Endodermal cell (in vitro differentiated cells): Measurements from ENCODE around the gene GPA33. TPM values are rescaled to one million over a fixed set of nuclear protein-coding genes. Genes with fewer than 3 reads are reported as not detected.
A peak's percentile ranks its signal among the peaks of the same experiment; 100 is the strongest.

ENCODE experiments used
- DNase-seq: peaks from one replicate; pipeline ENCODE4 v3.0.0-alpha.2; 2017
- H3K27ac ChIP-seq: 2 replicates; pipeline ENCODE4 v1.5.1; 2013; ENCODE audit warnings: mild to moderate bottlenecking, low read depth, low read length, moderate library complexity
- H3K27me3 ChIP-seq: 2 replicates; pipeline ENCODE4 v1.6.1; 2013; ENCODE audit warnings: mild to moderate bottlenecking, low read length, moderate library complexity; ENCODE audit not compliant: insufficient read depth, control insufficient read depth, poor library complexity, severe bottlenecking
- H3K36me3 ChIP-seq: 2 replicates; pipeline ENCODE4 v1.7.0; 2013; ENCODE audit warnings: mild to moderate bottlenecking, low read length, moderate library complexity; ENCODE audit not compliant: control insufficient read depth, insufficient read depth
- H3K4me1 ChIP-seq: one replicate; pipeline ENCODE4 v1.7.0; 2013; ENCODE audit warnings: low read length; ENCODE audit not compliant: control insufficient read depth, insufficient read depth
- H3K4me3 ChIP-seq: 2 replicates; pipeline ENCODE4 v1.5.1; 2013; ENCODE audit warnings: mild to moderate bottlenecking, low read length, moderate library complexity
- H3K9ac ChIP-seq: 2 replicates; pipeline ENCODE4 v1.6.1; 2013; ENCODE audit warnings: mild to moderate bottlenecking, low read length, moderate library complexity; ENCODE audit not compliant: poor library complexity, severe bottlenecking; ENCODE audit errors: extremely low read depth
- H3K9me3 ChIP-seq: 2 replicates; pipeline ENCODE4 v1.6.1; 2013; ENCODE audit warnings: mild to moderate bottlenecking, low read length, moderate library complexity; ENCODE audit not compliant: control insufficient read depth
- H3K27ac Mint-ChIP-seq: 2 replicates; pipeline ENCODE4 v1.8.0; 2020; ENCODE audit warnings: mixed read lengths
- H3K27me3 Mint-ChIP-seq: 2 replicates; pipeline ENCODE4 v1.8.0; 2021; ENCODE audit warnings: mild to moderate bottlenecking, mixed read lengths; ENCODE audit not compliant: insufficient read depth
- H3K36me3 Mint-ChIP-seq: 2 replicates; pipeline ENCODE4 v1.8.0; 2020; ENCODE audit warnings: low read depth, mixed read lengths
- H3K4me1 Mint-ChIP-seq: 2 replicates; pipeline ENCODE4 v1.8.0; 2020; ENCODE audit warnings: mixed read lengths
- H3K4me3 Mint-ChIP-seq: 2 replicates; pipeline ENCODE4 v1.8.0; 2020; ENCODE audit warnings: mild to moderate bottlenecking, moderate library complexity, mixed read lengths
- H3K9me3 Mint-ChIP-seq: 2 replicates; pipeline ENCODE4 v1.8.0; 2020; ENCODE audit warnings: mild to moderate bottlenecking, mixed read lengths
- WGBS, 2 experiments: methylation state at CpG; one replicate each; pipeline versions ENCODE4 v1.1.5 to v1.1.7; 2013; ENCODE audit warnings: missing lambda C conversion rate in 2 of 2, mixed read lengths in 1 of 2; ENCODE audit not compliant: insufficient coverage in 1 of 2, insufficient read length in 1 of 2; 5-methylcytosine and 5-hydroxymethylcytosine counted together
- total RNA-seq, 2 donors: library from RNA; stranded (reverse); fragmentation: NEBNext Ultra II Directional in 1 of 2; extraction: Animal tissue kit (Norgen Biotek cat#: 25700) in 1 of 2; gene quantifications; 2 replicates in 1 of 2; 3 replicates in 1 of 2; pipeline ENCODE4 v1.2.1, GENCODE V29; 2021
- TF ChIP-seq, protein P1 (sequence below): fragments of 200-600 bp; sonication (generic); conservative IDR thresholded peaks from 2 replicates; pipeline ENCODE4 v1.5.0; 2021; ENCODE audit warnings: antibody characterized with exemption, mild to moderate bottlenecking

The GPA33 gene
- total RNA-seq, 2 donors from 2014 or later: 0.37 to 1.5 TPM

DNA sequence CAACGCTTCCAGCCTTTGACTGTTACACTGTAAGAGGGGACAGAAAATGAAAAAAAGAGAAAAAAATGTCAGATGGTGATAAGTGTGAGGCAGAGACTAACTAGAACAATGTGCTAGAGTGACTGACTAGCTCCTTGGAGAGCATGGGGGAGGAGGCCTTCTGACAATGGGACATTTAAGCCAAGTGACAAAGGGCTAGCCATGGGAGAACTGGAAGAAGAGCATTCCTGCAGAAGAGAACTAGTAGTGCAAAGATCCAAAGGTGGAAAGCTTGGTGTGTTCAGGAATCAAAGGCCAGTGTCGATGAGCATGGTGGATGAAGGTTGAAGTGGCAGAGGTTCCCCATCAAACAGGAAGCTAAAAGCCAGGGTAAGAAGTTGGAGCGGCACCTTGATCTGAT lies 29.5 kb upstream of the GPA33 start:
- no peak overlapping the region for H3K4me3 ChIP-seq
- H3K36me3 ChIP-seq: no peaks in the 10 kb centered on the region
- TF ChIP-seq, protein P1, sequence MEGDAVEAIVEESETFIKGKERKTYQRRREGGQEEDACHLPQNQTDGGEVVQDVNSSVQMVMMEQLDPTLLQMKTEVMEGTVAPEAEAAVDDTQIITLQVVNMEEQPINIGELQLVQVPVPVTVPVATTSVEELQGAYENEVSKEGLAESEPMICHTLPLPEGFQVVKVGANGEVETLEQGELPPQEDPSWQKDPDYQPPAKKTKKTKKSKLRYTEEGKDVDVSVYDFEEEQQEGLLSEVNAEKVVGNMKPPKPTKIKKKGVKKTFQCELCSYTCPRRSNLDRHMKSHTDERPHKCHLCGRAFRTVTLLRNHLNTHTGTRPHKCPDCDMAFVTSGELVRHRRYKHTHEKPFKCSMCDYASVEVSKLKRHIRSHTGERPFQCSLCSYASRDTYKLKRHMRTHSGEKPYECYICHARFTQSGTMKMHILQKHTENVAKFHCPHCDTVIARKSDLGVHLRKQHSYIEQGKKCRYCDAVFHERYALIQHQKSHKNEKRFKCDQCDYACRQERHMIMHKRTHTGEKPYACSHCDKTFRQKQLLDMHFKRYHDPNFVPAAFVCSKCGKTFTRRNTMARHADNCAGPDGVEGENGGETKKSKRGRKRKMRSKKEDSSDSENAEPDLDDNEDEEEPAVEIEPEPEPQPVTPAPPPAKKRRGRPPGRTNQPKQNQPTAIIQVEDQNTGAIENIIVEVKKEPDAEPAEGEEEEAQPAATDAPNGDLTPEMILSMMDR: no peak
- no peak overlapping the region for H3K9ac ChIP-seq
- H3K27ac Mint-ChIP-seq: no peak overlapping the region
- H3K27me3 Mint-ChIP-seq: peaks cover 11% of the 10 kb centered on the region
- no peaks in the 10 kb centered on the region for H3K36me3 Mint-ChIP-seq
- H3K4me1 Mint-ChIP-seq: peaks cover 43% of the 10 kb centered on the region
- no peaks in the 10 kb centered on the region for H3K9me3 Mint-ChIP-seq
- no peak overlapping the region for H3K27ac ChIP-seq
- H3K4me3 Mint-ChIP-seq: no peak overlapping the region
- no peaks in the 10 kb centered on the region for H3K9me3 ChIP-seq
- H3K4me1 ChIP-seq: peaks cover 19% of the 10 kb centered on the region
- DNase-seq: peak; percentile 65
- WGBS, 2 experiments: 95 to 100% methylated on average over 1 to 3 of the region's 3 CpGs
- H3K27me3 ChIP-seq: peaks cover 9% of the 10 kb centered on the region

DNA sequence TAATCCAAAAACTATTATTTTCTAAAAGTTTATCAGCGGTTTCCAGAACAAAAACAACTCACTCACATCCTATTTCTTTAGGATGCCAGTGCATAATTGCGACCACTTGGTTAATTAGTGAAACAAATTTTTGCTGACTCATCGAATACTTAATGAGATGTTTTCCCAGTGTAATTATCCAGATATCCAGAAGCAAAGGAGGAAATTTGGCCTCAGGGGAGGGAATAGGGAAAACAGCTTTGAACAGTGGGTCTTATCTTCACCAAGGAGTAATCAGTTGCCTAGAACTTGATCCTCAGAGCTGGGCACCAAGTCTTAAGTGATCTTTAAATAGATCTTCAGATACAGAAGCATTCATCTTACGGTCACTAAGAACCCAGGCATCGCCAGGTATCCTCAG lies 28.0 kb upstream of the GPA33 start:
- H3K4me1 Mint-ChIP-seq: peaks cover 43% of the 10 kb centered on the region
- no peaks in the 10 kb centered on the region for H3K9me3 Mint-ChIP-seq
- no peaks in the 10 kb centered on the region for H3K36me3 ChIP-seq
- no peak overlapping the region for H3K27ac Mint-ChIP-seq
- H3K4me1 ChIP-seq: peaks cover 19% of the 10 kb centered on the region
- DNase-seq: no peak
- H3K4me3 Mint-ChIP-seq: no peak overlapping the region
- H3K27ac ChIP-seq: no peak overlapping the region
- WGBS, 2 experiments: 76 to 85% methylated on average over 2 to 5 of the region's 5 CpGs
- H3K9ac ChIP-seq: no peak overlapping the region
- peaks cover 11% of the 10 kb centered on the region for H3K27me3 Mint-ChIP-seq
- no peak overlapping the region for H3K4me3 ChIP-seq
- no peaks in the 10 kb centered on the region for H3K9me3 ChIP-seq
- peaks cover 9% of the 10 kb centered on the region for H3K27me3 ChIP-seq
- TF ChIP-seq, protein P1: no peak
- H3K36me3 Mint-ChIP-seq: no peaks in the 10 kb centered on the region

DNA sequence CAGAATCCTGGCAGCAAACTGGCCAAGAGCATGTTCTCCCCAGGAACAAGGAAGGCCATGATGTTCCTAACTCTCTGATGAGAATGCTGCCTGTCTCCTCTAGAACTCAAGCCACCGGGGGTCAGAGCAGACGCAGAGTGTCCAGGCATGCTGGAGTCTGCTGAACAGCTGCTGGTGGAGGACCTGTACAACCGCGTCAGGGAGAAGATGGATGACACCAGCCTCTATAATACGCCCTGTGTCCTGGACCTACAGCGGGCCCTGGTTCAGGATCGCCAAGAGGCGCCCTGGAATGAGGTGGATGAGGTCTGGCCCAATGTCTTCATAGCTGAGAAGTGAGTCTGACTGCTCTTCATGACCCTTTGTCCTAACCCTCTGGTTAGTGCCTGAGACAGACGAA lies 27.0 kb upstream of the GPA33 start:
- Mint-ChIP-seq H3K27ac (no peak overlapping the region), H3K4me3 (no peak overlapping the region), H3K27me3 (peaks cover 11% of the 10 kb centered on the region), H3K9me3 (no peaks in the 10 kb centered on the region), H3K4me1 (peaks cover 37% of the 10 kb centered on the region), H3K36me3 (no peaks in the 10 kb centered on the region)
- peaks cover 9% of the 10 kb centered on the region for H3K27me3 ChIP-seq
- H3K9me3 ChIP-seq: no peaks in the 10 kb centered on the region
- no peak overlapping the region for H3K27ac ChIP-seq
- TF ChIP-seq, protein P1: no peak
- no peak overlapping the region for H3K9ac ChIP-seq
- no peak overlapping the region for H3K4me3 ChIP-seq
- H3K4me1 ChIP-seq: peaks cover 19% of the 10 kb centered on the region
- WGBS, 2 experiments: 96 to 100% methylated on average over 9 of the region's 9 CpGs
- DNase-seq: peak; percentile 27
- H3K36me3 ChIP-seq: no peaks in the 10 kb centered on the region
